ENCODE data around the gene SORCS3. TPM values are rescaled to one million over a fixed set of nuclear protein-coding genes. Genes with fewer than 3 reads are reported as not detected.

SORCS3 gene
- total RNA-seq, 4 donors from 2014 or later: 0.26 to 0.50 (median 0.41) TPM

GRCh38 chr10:105170521-105170920 lies 529.4 kb downstream of the SORCS3 start:
- Histone ChIP-seq H3K9me3 (no peaks in the 10 kb centered on the region), H3K36me3 (no peaks in the 10 kb centered on the region), H3K4me1 (no peaks in the 10 kb centered on the region), H3K4me3 (no peak overlapping the region), H3K27ac (replicated peaks in 1 of 4) (no peak overlapping the region), H3K27me3 (no peaks in the 10 kb centered on the region)
- WGBS: 68% methylated on average over 1 of the region's 1 CpG
- no peak for TF ChIP-seq POLR2A (IDR thresholded peaks at IDR 0.05; ENCODE audit: low read depth)
- no peak for TF ChIP-seq CTCF (IDR thresholded peaks at IDR 0.05)
- no peak for TF ChIP-seq POLR2AphosphoS5 (IDR thresholded peaks at IDR 0.05)
- TF ChIP-seq EP300 (IDR thresholded peaks at IDR 0.05): no peak
- intact Hi-C loops (cut with DNase I): no loop called here
- DNase-seq (ENCODE audit: extremely low spot score): no peak

GRCh38 chr10:105171945-105172344 lies 530.9 kb downstream of the SORCS3 start:
- H3K9me3 ChIP-seq: no peaks in the 10 kb centered on the region
- TF ChIP-seq POLR2AphosphoS5 (IDR thresholded peaks at IDR 0.05): no peak
- TF ChIP-seq EP300 (IDR thresholded peaks at IDR 0.05): no peak
- no peak for TF ChIP-seq POLR2A (IDR thresholded peaks at IDR 0.05; ENCODE audit: low read depth)
- no peak for TF ChIP-seq CTCF (IDR thresholded peaks at IDR 0.05)
- intact Hi-C loops (cut with DNase I): no loop called here

GRCh38 chr10:105181626-105182025 lies 540.5 kb downstream of the SORCS3 start:
- intact Hi-C loops (cut with DNase I): no loop called here
- Histone ChIP-seq H3K27me3 (no peaks in the 10 kb centered on the region), H3K27ac (replicated peaks in 1 of 4) (no peak overlapping the region), H3K9me3 (no peaks in the 10 kb centered on the region), H3K36me3 (no peaks in the 10 kb centered on the region), H3K4me3 (no peak overlapping the region), H3K4me1 (no peaks in the 10 kb centered on the region)
- DNase-seq (ENCODE audit: extremely low spot score): no peak
- no peak for TF ChIP-seq CTCF (IDR thresholded peaks at IDR 0.05)

More at GRCh38 chr10:105171945-105172344, 530.9 kb downstream of the SORCS3 start:
- no peak overlapping the region for H3K27ac ChIP-seq (replicated peaks in 1 of 4)
- no peak overlapping the region for H3K4me3 ChIP-seq
- H3K4me1 ChIP-seq: no peaks in the 10 kb centered on the region
- DNase-seq (ENCODE audit: extremely low spot score): no peak
- H3K27me3 ChIP-seq: no peaks in the 10 kb centered on the region
- H3K36me3 ChIP-seq: no peaks in the 10 kb centered on the region
- 91% methylated on average over 3 of the region's 3 CpGs for WGBS

GRCh38 chr10:105183536-105183935 lies 542.4 kb downstream of the SORCS3 start:
- WGBS: 80% methylated on average over 3 of the region's 4 CpGs
- no peak for TF ChIP-seq EP300 (IDR thresholded peaks at IDR 0.05)
- TF ChIP-seq CTCF (IDR thresholded peaks at IDR 0.05): no peak
- no peak for TF ChIP-seq POLR2AphosphoS5 (IDR thresholded peaks at IDR 0.05)
- TF ChIP-seq POLR2A (IDR thresholded peaks at IDR 0.05; ENCODE audit: low read depth): no peak
- peaks cover 0 to 9% (median 2%) of the 10 kb centered on the region in 4 donors for H3K4me1 ChIP-seq
- no peak overlapping the region for H3K27ac ChIP-seq (replicated peaks in 1 of 4)
- H3K27me3 ChIP-seq: no peaks in the 10 kb centered on the region
- intact Hi-C loops (cut with DNase I): no loop called here
- H3K4me3 ChIP-seq: no peak overlapping the region
- H3K36me3 ChIP-seq: no peaks in the 10 kb centered on the region
- DNase-seq (ENCODE audit: extremely low spot score): no peak
- H3K9me3 ChIP-seq: no peaks in the 10 kb centered on the region

- H3K36me3 ChIP-seq: no peaks in the 10 kb centered on the region
- TF ChIP-seq EP300 (IDR thresholded peaks at IDR 0.05) (no peak), POLR2AphosphoS5 (IDR thresholded peaks at IDR 0.05) (no peak), POLR2A (IDR thresholded peaks at IDR 0.05; ENCODE audit: low read depth) (no peak), CTCF (IDR thresholded peaks at IDR 0.05) (no peak)
- H3K4me1 ChIP-seq: peaks cover 0 to 14% (median 5%) of the 10 kb centered on the region in 4 donors
- DNase-seq (ENCODE audit: extremely low spot score): no peak
- no peaks in the 10 kb centered on the region for H3K27me3 ChIP-seq
- H3K9me3 ChIP-seq: no peaks in the 10 kb centered on the region
- H3K4me3 ChIP-seq: no peak overlapping the region
- H3K27ac ChIP-seq (replicated peaks in 1 of 4): no peak overlapping the region
- whole genome bisulfite sequencing: 92% methylated on average over 4 of the region's 4 CpGs
- intact Hi-C loops (cut with DNase I): no loop called here
Observed at GRCh38 chr10:105185161-105185560, 544.1 kb downstream of the SORCS3 start.

Measured in esophagus muscularis mucosa (tissue), 4 donors.